Measurements from ENCODE around the gene LONP1.

DNA sequence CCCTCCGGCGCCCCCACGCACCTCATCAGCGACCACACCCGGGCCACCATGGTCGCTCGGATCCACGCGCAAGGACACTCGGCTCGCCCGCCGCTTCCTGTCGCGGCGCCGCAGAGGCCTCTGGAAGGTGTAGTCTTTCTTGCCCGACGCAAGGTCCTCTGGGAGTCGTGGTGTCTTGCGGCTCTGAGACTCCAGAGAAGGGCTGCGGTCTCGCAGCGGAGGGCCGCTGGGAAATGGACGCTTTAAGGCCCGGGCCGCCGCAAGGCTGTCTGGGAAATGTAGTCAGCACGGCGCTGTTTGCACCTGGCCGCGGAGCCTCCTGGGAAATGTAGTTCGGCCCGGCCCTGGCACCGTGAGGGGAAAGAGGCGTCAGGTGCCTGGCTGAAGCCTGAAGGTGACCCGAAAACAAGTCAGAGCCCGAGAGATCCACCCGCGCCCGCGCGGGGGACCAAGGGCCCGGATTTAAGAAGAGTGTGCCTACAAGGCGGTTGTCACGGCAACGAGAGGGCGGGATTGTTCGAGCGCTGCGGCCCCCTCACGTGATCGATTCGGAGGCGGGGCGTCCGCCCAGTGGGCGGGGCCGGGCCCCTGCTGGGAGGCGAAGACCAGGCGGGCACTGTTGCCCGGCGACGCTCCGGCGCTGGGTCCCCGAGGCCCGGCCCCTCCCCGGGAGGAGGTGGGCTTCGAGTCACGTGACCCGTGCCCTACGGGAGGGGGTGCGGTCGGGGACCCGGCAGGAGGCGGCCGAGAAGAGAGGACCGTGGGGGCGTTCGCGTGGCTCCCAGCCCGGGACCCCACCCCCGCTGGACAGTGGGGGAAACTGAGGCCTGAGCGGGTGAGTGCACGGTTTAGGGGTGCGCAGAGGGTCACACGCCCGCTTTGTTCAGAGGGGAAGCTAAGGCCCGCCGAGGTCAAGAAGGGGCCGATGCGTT, 39.2 kb downstream of the LONP1 start, which contains the start of the genes HSD11B1L and MICOS13:
- no peak for TF ChIP-seq NR3C1 (IDR thresholded peaks at IDR 0.05)
- TF ChIP-seq, protein P1, sequence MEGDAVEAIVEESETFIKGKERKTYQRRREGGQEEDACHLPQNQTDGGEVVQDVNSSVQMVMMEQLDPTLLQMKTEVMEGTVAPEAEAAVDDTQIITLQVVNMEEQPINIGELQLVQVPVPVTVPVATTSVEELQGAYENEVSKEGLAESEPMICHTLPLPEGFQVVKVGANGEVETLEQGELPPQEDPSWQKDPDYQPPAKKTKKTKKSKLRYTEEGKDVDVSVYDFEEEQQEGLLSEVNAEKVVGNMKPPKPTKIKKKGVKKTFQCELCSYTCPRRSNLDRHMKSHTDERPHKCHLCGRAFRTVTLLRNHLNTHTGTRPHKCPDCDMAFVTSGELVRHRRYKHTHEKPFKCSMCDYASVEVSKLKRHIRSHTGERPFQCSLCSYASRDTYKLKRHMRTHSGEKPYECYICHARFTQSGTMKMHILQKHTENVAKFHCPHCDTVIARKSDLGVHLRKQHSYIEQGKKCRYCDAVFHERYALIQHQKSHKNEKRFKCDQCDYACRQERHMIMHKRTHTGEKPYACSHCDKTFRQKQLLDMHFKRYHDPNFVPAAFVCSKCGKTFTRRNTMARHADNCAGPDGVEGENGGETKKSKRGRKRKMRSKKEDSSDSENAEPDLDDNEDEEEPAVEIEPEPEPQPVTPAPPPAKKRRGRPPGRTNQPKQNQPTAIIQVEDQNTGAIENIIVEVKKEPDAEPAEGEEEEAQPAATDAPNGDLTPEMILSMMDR (IDR thresholded peaks at IDR 0.05) = no peak
- TF ChIP-seq POLR2AphosphoS2 (conservative IDR thresholded peaks at IDR 0.05; ENCODE audit: low read length) = no peak
- no peak for TF ChIP-seq RAD21 (conservative IDR thresholded peaks at IDR 0.05 in 1 of 2, IDR thresholded peaks at IDR 0.05 in 1 of 2)
- TF ChIP-seq POLR2A (IDR thresholded peaks at IDR 0.05; ENCODE audit: low read length) = peak; percentile 55

Measured in A549 (cell line).